ENCODE measurements around the gene ENTPD3. TPM values are rescaled to one million over a fixed set of nuclear protein-coding genes. Genes with fewer than 3 reads are reported as not detected.

ENTPD3 gene
- total and polyA plus RNA-seq, 12 donors = 0.15 to 0.77 (median 0.40) TPM; not detected in 1

GRCh38 chr3:40341671-40342070, 45.3 kb upstream of the ENTPD3 start:
- no peak overlapping the region for H3K4me3 ChIP-seq
- DNase-seq (no peak), ATAC-seq (no peak)
- H3K9me3 ChIP-seq = no peaks in the 10 kb centered on the region
- no peaks in the 10 kb centered on the region for H3K4me1 ChIP-seq
- no peaks in the 10 kb centered on the region for H3K36me3 ChIP-seq
- TF ChIP-seq CTCF (IDR thresholded peaks at IDR 0.05) = no peak
- no peaks in the 10 kb centered on the region for H3K27me3 ChIP-seq
- intact Hi-C loops (cut with DNase I) = no loop called here
- H3K27ac ChIP-seq = no peak overlapping the region

GRCh38 chr3:40350529-40350928, 36.5 kb upstream of the ENTPD3 start:
- Histone ChIP-seq H3K4me3 (no peak overlapping the region), H3K27ac (no peak overlapping the region), H3K4me1 (no peaks in the 10 kb centered on the region), H3K36me3 (no peaks in the 10 kb centered on the region), H3K9me3 (peaks cover 0 to 13% (median 5%) of the 10 kb centered on the region in 11 donors), H3K27me3 (no peaks in the 10 kb centered on the region)
- DNase-seq (no peak), ATAC-seq (no peak)
- TF ChIP-seq CTCF (IDR thresholded peaks at IDR 0.05) = no peak
- intact Hi-C loops (cut with DNase I) = no loop called here

DNA sequence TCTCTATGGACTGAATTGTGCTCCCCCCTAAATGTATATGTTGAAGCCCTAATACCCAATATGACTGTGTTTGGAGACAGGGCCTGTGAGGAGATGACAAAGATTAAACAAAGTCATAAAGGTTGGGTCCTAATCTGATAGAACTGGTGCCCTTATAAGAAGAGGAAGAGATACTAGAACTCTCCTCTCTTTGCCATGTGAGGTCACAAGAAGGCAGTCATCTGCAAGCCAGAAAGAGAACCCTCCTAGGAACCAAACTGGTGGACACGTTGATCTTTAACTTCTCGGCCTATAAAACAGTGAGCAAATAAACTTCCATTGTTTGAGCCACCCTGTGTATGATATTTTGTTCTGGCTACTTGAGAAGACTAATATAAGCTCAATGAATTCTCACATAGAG, 31.6 kb upstream of the ENTPD3 start:
- TF ChIP-seq CTCF (IDR thresholded peaks at IDR 0.05) = no peak
- Histone ChIP-seq H3K4me3 (no peak overlapping the region), H3K9me3 (peaks cover 0 to 9% (median 4%) of the 10 kb centered on the region in 11 donors), H3K36me3 (no peaks in the 10 kb centered on the region), H3K4me1 (no peaks in the 10 kb centered on the region), H3K27me3 (no peaks in the 10 kb centered on the region), H3K27ac (no peak overlapping the region)
- ATAC-seq (no peak), DNase-seq (no peak)
- 58 to 83% methylated on average over 2 of the region's 2 CpGs for WGBS, 2 donors
- intact Hi-C loops (cut with DNase I) = no loop called here

DNA sequence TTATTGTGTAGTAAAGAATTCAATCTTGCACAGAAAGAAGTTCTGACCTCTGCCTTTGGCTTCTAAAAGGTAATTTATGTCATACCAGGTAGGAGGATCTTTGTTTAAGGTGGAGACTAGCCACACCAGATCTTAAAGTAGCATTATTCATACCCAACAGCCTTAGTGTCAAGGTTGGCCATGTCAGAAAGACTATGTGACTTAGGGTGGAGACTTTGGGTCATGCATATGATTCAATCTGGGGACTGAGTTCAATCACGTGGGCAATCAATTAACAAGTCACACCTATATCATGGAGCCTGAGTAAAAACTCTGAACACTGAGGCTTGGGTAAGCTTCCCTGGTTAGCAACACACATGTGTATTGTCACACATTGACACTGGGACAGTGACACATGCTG, 28.5 kb upstream of the ENTPD3 start:
- Histone ChIP-seq H3K36me3 (no peaks in the 10 kb centered on the region), H3K4me3 (no peak overlapping the region), H3K27ac (no peak overlapping the region), H3K9me3 (no peaks in the 10 kb centered on the region), H3K4me1 (no peaks in the 10 kb centered on the region), H3K27me3 (no peaks in the 10 kb centered on the region)
- no peak for DNase-seq
- intact Hi-C loops (cut with DNase I) = no loop called here
- no peak for ATAC-seq
- 80% methylated on average over 1 of the region's 1 CpG for WGBS, 2 donors
- no peak for TF ChIP-seq CTCF (IDR thresholded peaks at IDR 0.05)

- peak in 1 of 8 donors; percentile 41 for ATAC-seq
- no peak for DNase-seq
- Histone ChIP-seq H3K36me3 (no peaks in the 10 kb centered on the region), H3K4me1 (peaks cover 0 to 7% (median 0%) of the 10 kb centered on the region in 9 donors), H3K9me3 (no peaks in the 10 kb centered on the region), H3K27me3 (no peaks in the 10 kb centered on the region), H3K4me3 (no peak overlapping the region), H3K27ac (no peak overlapping the region)
- WGBS, 2 donors = 32 to 48% methylated on average over 2 of the region's 2 CpGs
- no peak for TF ChIP-seq CTCF (IDR thresholded peaks at IDR 0.05)
- intact Hi-C loops (cut with DNase I) = no loop called here
Measured at GRCh38 chr3:40363674-40364073, 23.3 kb upstream of the ENTPD3 start.
